ENCODE data around the gene SLC38A11. TPM values are rescaled to one million over a fixed set of nuclear protein-coding genes. Genes with fewer than 3 reads are reported as not detected.

The SLC38A11 gene
- total and polyA plus RNA-seq, 2 of the 13 experiments (the other 11 are each of a cell fraction or from before 2014, with no cell fraction given): 14.0 to 14.3 TPM

GRCh38 chr2:164913640-164914350 lies 41.5 kb downstream of the SLC38A11 start (continued):
- TF ChIP-seq ZNF335 (CRISPR knock-in tag; IDR thresholded peaks at IDR 0.05) (no peak), USF2 (IDR thresholded peaks at IDR 0.05; ENCODE audit: low read depth, low read length) (no peak), USF2 (CRISPR knock-in tag; IDR thresholded peaks at IDR 0.05; ENCODE audit: borderline replicate concordance) (no peak), KLF15 (CRISPR knock-in tag; IDR thresholded peaks at IDR 0.05; ENCODE audit: borderline replicate concordance) (no peak), ZNF737 (CRISPR knock-in tag; IDR thresholded peaks at IDR 0.05; ENCODE audit: borderline replicate concordance) (no peak), SETDB1 (CRISPR knock-in tag; IDR thresholded peaks at IDR 0.05; ENCODE audit: borderline replicate concordance) (no peak), PRMT3 (CRISPR knock-in tag; IDR thresholded peaks at IDR 0.05; ENCODE audit: borderline replicate concordance, low read depth) (no peak), ASH2L (IDR thresholded peaks at IDR 0.05; ENCODE audit: insufficient read length, low read depth, low read length) (peak; percentile 46), EP300 (IDR thresholded peaks at IDR 0.05; ENCODE audit: low read depth in 2 of 2, low read length in 2 of 2) (peak; percentile 33 to 89; a peak in 2 of 4 replicates), EP300 (CRISPR knock-in tag; IDR thresholded peaks at IDR 0.05; ENCODE audit: borderline replicate concordance) (no peak; the same call in 1 of the 2 replicates), PHF8 (CRISPR knock-in tag; IDR thresholded peaks at IDR 0.05) (no peak), ZNF550 (CRISPR knock-in tag; IDR thresholded peaks at IDR 0.05; ENCODE audit: borderline replicate concordance) (no peak), MTA3 (CRISPR knock-in tag; IDR thresholded peaks at IDR 0.05) (no peak), PHF5A (CRISPR knock-in tag; IDR thresholded peaks at IDR 0.05; ENCODE audit: low read depth, unreplicated experiment) (no peak), MTF2 (CRISPR knock-in tag; IDR thresholded peaks at IDR 0.05; ENCODE audit: borderline replicate concordance) (no peak), ZNF253 (CRISPR knock-in tag; IDR thresholded peaks at IDR 0.05; ENCODE audit: borderline replicate concordance) (no peak), ZNF841 (CRISPR knock-in tag; IDR thresholded peaks at IDR 0.05; ENCODE audit: borderline replicate concordance) (no peak)
- TF ChIP-seq, protein P1, sequence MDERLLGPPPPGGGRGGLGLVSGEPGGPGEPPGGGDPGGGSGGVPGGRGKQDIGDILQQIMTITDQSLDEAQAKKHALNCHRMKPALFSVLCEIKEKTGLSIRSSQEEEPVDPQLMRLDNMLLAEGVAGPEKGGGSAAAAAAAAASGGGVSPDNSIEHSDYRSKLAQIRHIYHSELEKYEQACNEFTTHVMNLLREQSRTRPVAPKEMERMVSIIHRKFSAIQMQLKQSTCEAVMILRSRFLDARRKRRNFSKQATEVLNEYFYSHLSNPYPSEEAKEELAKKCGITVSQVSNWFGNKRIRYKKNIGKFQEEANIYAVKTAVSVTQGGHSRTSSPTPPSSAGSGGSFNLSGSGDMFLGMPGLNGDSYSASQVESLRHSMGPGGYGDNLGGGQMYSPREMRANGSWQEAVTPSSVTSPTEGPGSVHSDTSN (CRISPR knock-in tag; IDR thresholded peaks at IDR 0.05): no peak
- TF ChIP-seq, protein P2, sequence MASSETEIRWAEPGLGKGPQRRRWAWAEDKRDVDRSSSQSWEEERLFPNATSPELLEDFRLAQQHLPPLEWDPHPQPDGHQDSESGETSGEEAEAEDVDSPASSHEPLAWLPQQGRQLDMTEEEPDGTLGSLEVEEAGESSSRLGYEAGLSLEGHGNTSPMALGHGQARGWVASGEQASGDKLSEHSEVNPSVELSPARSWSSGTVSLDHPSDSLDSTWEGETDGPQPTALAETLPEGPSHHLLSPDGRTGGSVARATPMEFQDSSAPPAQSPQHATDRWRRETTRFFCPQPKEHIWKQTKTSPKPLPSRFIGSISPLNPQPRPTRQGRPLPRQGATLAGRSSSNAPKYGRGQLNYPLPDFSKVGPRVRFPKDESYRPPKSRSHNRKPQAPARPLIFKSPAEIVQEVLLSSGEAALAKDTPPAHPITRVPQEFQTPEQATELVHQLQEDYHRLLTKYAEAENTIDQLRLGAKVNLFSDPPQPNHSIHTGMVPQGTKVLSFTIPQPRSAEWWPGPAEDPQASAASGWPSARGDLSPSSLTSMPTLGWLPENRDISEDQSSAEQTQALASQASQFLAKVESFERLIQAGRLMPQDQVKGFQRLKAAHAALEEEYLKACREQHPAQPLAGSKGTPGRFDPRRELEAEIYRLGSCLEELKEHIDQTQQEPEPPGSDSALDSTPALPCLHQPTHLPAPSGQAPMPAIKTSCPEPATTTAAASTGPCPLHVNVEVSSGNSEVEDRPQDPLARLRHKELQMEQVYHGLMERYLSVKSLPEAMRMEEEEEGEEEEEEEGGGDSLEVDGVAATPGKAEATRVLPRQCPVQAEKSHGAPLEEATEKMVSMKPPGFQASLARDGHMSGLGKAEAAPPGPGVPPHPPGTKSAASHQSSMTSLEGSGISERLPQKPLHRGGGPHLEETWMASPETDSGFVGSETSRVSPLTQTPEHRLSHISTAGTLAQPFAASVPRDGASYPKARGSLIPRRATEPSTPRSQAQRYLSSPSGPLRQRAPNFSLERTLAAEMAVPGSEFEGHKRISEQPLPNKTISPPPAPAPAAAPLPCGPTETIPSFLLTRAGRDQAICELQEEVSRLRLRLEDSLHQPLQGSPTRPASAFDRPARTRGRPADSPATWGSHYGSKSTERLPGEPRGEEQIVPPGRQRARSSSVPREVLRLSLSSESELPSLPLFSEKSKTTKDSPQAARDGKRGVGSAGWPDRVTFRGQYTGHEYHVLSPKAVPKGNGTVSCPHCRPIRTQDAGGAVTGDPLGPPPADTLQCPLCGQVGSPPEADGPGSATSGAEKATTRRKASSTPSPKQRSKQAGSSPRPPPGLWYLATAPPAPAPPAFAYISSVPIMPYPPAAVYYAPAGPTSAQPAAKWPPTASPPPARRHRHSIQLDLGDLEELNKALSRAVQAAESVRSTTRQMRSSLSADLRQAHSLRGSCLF (CRISPR knock-in tag; IDR thresholded peaks at IDR 0.05; ENCODE audit: borderline replicate concordance): no peak

Measured in HepG2 (cell line).